GM12878 (cell line): ENCODE measurements around the gene RNASEL. TPM values are rescaled to one million over a fixed set of nuclear protein-coding genes. Genes with fewer than 3 reads are reported as not detected.

ENCODE experiments used
- ATF7 ChIP-seq: fragments of 450-650 bp; IDR thresholded peaks from 2 replicates; pipeline ENCODE4 v1.6.1; 2016; ENCODE audit warnings: low read depth, mild to moderate bottlenecking
- BCL11A ChIP-seq: IDR thresholded peaks from 2 replicates; pipeline ENCODE4 v1.6.1; 2011; ENCODE audit warnings: low read depth, low read length
- BHLHE40 ChIP-seq, 2 experiments: fragments of 450-650 bp in 1 of 2; IDR thresholded peaks; 2 replicates each; pipeline ENCODE4 v1.6.1; 2011 to 2017; ENCODE audit warnings: low read depth in 2 of 2, borderline replicate concordance in 1 of 2, improper control_type of control experiment in 1 of 2, low read length in 1 of 2, mild to moderate bottlenecking in 1 of 2
- CBX3 ChIP-seq: fragments of 200-600 bp; sonication (generic); IDR thresholded peaks from 2 replicates; pipeline ENCODE4 v1.6.1; 2016; ENCODE audit warnings: low read depth, borderline replicate concordance
- CHD2 ChIP-seq: IDR thresholded peaks from 2 replicates; pipeline ENCODE4 v1.6.1; 2011; ENCODE audit warnings: low read depth, low read length, improper control_type of control experiment, borderline replicate concordance
- DPF2 ChIP-seq: fragments of 450-650 bp; IDR thresholded peaks from 2 replicates; pipeline ENCODE4 v1.6.1; 2017; ENCODE audit warnings: mild to moderate bottlenecking
- E2F8 ChIP-seq: fragments of 450-650 bp; IDR thresholded peaks from 2 replicates; pipeline ENCODE4 v1.6.1; 2018; ENCODE audit warnings: mild to moderate bottlenecking, low read depth, moderate library complexity; ENCODE audit not compliant: partially characterized antibody
- E4F1 ChIP-seq: fragments of 450-650 bp; IDR thresholded peaks from 2 replicates; pipeline ENCODE4 v1.6.1; 2018; ENCODE audit warnings: borderline replicate concordance, mild to moderate bottlenecking; ENCODE audit not compliant: partially characterized antibody
- EED ChIP-seq: sonication (generic); IDR thresholded peaks from 2 replicates; pipeline ENCODE4 v1.6.1; 2016; ENCODE audit warnings: antibody characterized with exemption, low read depth
- ELK1 ChIP-seq: IDR thresholded peaks from 2 replicates; pipeline ENCODE4 v1.6.1; 2012; ENCODE audit warnings: low read depth, low read length, improper control_type of control experiment
- EZH2 ChIP-seq: IDR thresholded peaks from 2 replicates; pipeline ENCODE4 v1.6.1; 2012; ENCODE audit warnings: low read depth, mild to moderate bottlenecking, control low read depth, inconsistent platforms, low read length, borderline replicate concordance; ENCODE audit not compliant: control insufficient read depth
- MYC ChIP-seq: IDR thresholded peaks from 2 replicates; pipeline ENCODE4 v1.6.1; 2011; ENCODE audit warnings: mild to moderate bottlenecking, low read length, moderate library complexity, inconsistent platforms; ENCODE audit not compliant: insufficient read depth, insufficient replicate concordance, insufficient read length, severe bottlenecking
- NBN ChIP-seq: fragments of 450-650 bp; IDR thresholded peaks from 2 replicates; pipeline ENCODE4 v1.6.1; 2016
- NFXL1 ChIP-seq: fragments of 450-650 bp; IDR thresholded peaks from 2 replicates; pipeline ENCODE4 v1.6.1; 2017; ENCODE audit warnings: antibody characterized with exemption, mild to moderate bottlenecking, borderline replicate concordance
- NFYB ChIP-seq: IDR thresholded peaks from 2 replicates; pipeline ENCODE4 v1.6.1; 2011; ENCODE audit warnings: low read depth, mild to moderate bottlenecking, low read length, improper control_type of control experiment, moderate library complexity; ENCODE audit not compliant: insufficient read depth
- NR2C2 ChIP-seq: IDR thresholded peaks from 2 replicates; pipeline ENCODE4 v1.6.1; 2011; ENCODE audit warnings: borderline replicate concordance, low read depth; ENCODE audit not compliant: control insufficient read depth, insufficient read length
- PAX5 ChIP-seq: IDR thresholded peaks from 2 replicates; pipeline ENCODE4 v1.6.1; 2011; ENCODE audit warnings: low read depth, low read length, borderline replicate concordance
- POLR2A ChIP-seq: IDR thresholded peaks from 2 replicates; pipeline ENCODE4 v1.6.1; 2011; ENCODE audit warnings: low read depth, mild to moderate bottlenecking, low read length
- RBBP5 ChIP-seq: fragments of 200-600 bp; sonication (generic); conservative IDR thresholded peaks from 2 replicates; pipeline ENCODE4 v1.6.1; 2016
- RELA ChIP-seq: fragments of 450-650 bp; IDR thresholded peaks from 2 replicates; pipeline ENCODE4 v1.8.0; 2014; ENCODE audit warnings: borderline replicate concordance; ENCODE audit not compliant: partially characterized antibody
- SMARCA5 ChIP-seq: fragments of 450-650 bp; IDR thresholded peaks from 2 replicates; pipeline ENCODE4 v1.6.1; 2017; ENCODE audit warnings: mild to moderate bottlenecking
- YY1 ChIP-seq: IDR thresholded peaks from 2 replicates; pipeline ENCODE4 v1.6.1; 2011; ENCODE audit warnings: low read depth, mild to moderate bottlenecking, low read length
- ZBTB33 ChIP-seq: fragments of 450-650 bp; IDR thresholded peaks from 2 replicates; pipeline ENCODE4 v1.6.1; 2017; ENCODE audit warnings: mild to moderate bottlenecking
- ZSCAN29 ChIP-seq: fragments of 450-650 bp; IDR thresholded peaks from 2 replicates; pipeline ENCODE4 v1.6.1; 2017; ENCODE audit warnings: mild to moderate bottlenecking, moderate library complexity
- polyA plus RNA-seq, 11 experiments: library from polyadenylated mRNA; depleted of rRNA in 4 of 11; unstranded in 6 of 11; stranded (reverse) in 5 of 11; fragments of >200 nt; fragmentation: Nextera tagmentation in 4 of 11; fragmentation: Illumina TruSeq in 1 of 11; extraction: Ambion mirVana in 4 of 11; extraction: Trizol in 1 of 11; gene quantifications; 1 replicate in 1 of 11; 2 replicates in 10 of 11; pipeline versions ENCODE4 v1.2.1 to v1.2.3, GENCODE V29; 2011 to 2016; ENCODE audit warnings: inconsistent platforms in 2 of 11, missing spikeins in 2 of 11, low read depth in 1 of 11
- total RNA-seq, 4 experiments: library from RNA; depleted of rRNA in 3 of 4; stranded (reverse); fragments of >200 nt in 3 of 4; fragmentation: Illumina TruSeq in 1 of 4; extraction: Trizol in 1 of 4; gene quantifications; 2 replicates each; pipeline versions ENCODE4 v1.2.1 to v1.2.3, GENCODE V29; 2013 to 2021

The RNASEL gene
- total and polyA plus RNA-seq, 10 of the 15 experiments (the other 5 are each of a cell fraction or from before 2014, with no cell fraction given): 3.0 to 10.8 (median 5.0) TPM

GRCh38 chr1:182611326-182611725 lies 22.3 kb upstream of the RNASEL start (continued):
- no peak for TF ChIP-seq ELK1
- TF ChIP-seq E2F8: no peak
- 0 out of 2 replicates have a peak, but pooled peaks have one; percentile 17 for TF ChIP-seq NBN
- peak; percentile 80 for TF ChIP-seq EED
- no peak for TF ChIP-seq EZH2
- no peak for TF ChIP-seq RELA
- no peak for TF ChIP-seq NR2C2
- TF ChIP-seq NFYB: no peak
- TF ChIP-seq YY1: no peak
- TF ChIP-seq MYC: no peak
- no peak for TF ChIP-seq ZBTB33
- TF ChIP-seq ATF7: no peak
- no peak for TF ChIP-seq CHD2
- no peak for TF ChIP-seq SMARCA5
- TF ChIP-seq RBBP5: no peak
- TF ChIP-seq E4F1: no peak
- no peak for TF ChIP-seq NFXL1
- TF ChIP-seq ZSCAN29: no peak
- TF ChIP-seq BHLHE40 (IDR thresholded peaks at IDR 0.05; ENCODE audit: borderline replicate concordance in 1 of 2, low read depth in 2 of 2, low read length in 1 of 2): peak; percentile 97 to 98
- no peak for TF ChIP-seq POLR2A
- TF ChIP-seq CBX3: no peak
- peak; percentile 91 for TF ChIP-seq BCL11A
- TF ChIP-seq DPF2: peak; percentile 47; the same call in 1 of the 2 replicates
- peak; percentile 82; the same call in 1 of the 2 replicates for TF ChIP-seq PAX5
